Right lobe of liver (tissue), 6 donors: ENCODE data around the gene ZNF862. TPM values are rescaled to one million over a fixed set of nuclear protein-coding genes. Genes with fewer than 3 reads are reported as not detected.
"Not testable (repeated sequence)": the region's sequence is repeated elsewhere in the genome, so short reads cannot be mapped to it uniquely, and the experiment has no call there.

Source experiments
- ATAC-seq, 4 donors: fragments of 200-7000 bp; cut with Tn5 transposase; one replicate each; pipeline ENCODE4 v1.9.1; 2020; ENCODE audit warnings: mild to moderate bottlenecking in 4 of 4, moderate library complexity in 4 of 4
- DNase-seq, 3 donors: peaks; one replicate each; pipeline ENCODE4 v3.0.0-alpha.2; 2020
- H3K27ac ChIP-seq, 3 donors: fragments of 200-600 bp; one replicate each; pipeline ENCODE4 v1.8.0; 2022
- H3K27me3 ChIP-seq, 2 donors: fragments of 200-600 bp; one replicate each; pipeline ENCODE4 v1.8.0; 2022
- H3K36me3 ChIP-seq, 4 donors: fragments of 200-600 bp; sonication (generic) in 1 of 4; one replicate each; pipeline versions ENCODE4 v1.5.1 to v1.8.0; 2017 to 2022; ENCODE audit warnings: control low read depth in 1 of 4
- H3K4me1 ChIP-seq, 4 donors: fragments of 200-600 bp; sonication (generic) in 1 of 4; one replicate each; pipeline versions ENCODE4 v1.5.1 to v1.8.0; 2017 to 2022; ENCODE audit warnings: control low read depth in 1 of 4
- H3K4me3 ChIP-seq, 3 donors: fragments of 200-600 bp; one replicate each; pipeline ENCODE4 v1.8.0; 2022
- H3K9me3 ChIP-seq, 4 donors: fragments of 200-600 bp; sonication (generic) in 1 of 4; one replicate each; pipeline versions ENCODE4 v1.5.1 to v1.8.0; 2017 to 2022; ENCODE audit warnings: control low read depth in 1 of 4
- WGBS: methylation state at CpG from one replicate; pipeline ENCODE4 v1.1.6; 2018; ENCODE audit warnings: low coverage, low lambda C conversion rate; ENCODE audit not compliant: insufficient coverage; ENCODE audit errors: missing lambda C conversion rate; 5-methylcytosine and 5-hydroxymethylcytosine counted together
- intact Hi-C, 2 donors: fragments of 100-400 bp; cut with DNase I; formaldehyde crosslinking; loops; one replicate each; pipeline versions ENCODE4 v1.11.2 to v1.14.1; 2022
- small RNA-seq, 2 experiments: library from RNA; depleted of rRNA; stranded (forward); fragments of <200 nt; gene quantifications; one replicate each; pipeline ENCODE3, GENCODE V24; 2016
- total RNA-seq, 6 experiments: library from RNA; depleted of rRNA in 2 of 6; stranded (reverse); fragments of >200 nt in 2 of 6; fragmentation: NEBNext Ultra II Directional in 3 of 6; extraction: Animal tissue kit (Norgen Biotek cat#: 25700) in 3 of 6; gene quantifications; one replicate each; pipeline versions ENCODE4 v1.1.0 to v1.2.4, GENCODE V29; 2016 to 2023
- donor health status: DM: no; HTN: yes; CAD: no.
- donor health status: DM: no; HTN: no; CAD: no.
- donor health status: DM: no; HTN: no; CAD: no.
- donor health status: DM: no; HTN: yes; CAD: no.
- donor health status: DM: no; HTN: yes; CAD: no.

The ZNF862 gene
- total RNA-seq, 6 experiments from 2014 or later: 2.5 to 11.3 (median 7.1) TPM

DNA sequence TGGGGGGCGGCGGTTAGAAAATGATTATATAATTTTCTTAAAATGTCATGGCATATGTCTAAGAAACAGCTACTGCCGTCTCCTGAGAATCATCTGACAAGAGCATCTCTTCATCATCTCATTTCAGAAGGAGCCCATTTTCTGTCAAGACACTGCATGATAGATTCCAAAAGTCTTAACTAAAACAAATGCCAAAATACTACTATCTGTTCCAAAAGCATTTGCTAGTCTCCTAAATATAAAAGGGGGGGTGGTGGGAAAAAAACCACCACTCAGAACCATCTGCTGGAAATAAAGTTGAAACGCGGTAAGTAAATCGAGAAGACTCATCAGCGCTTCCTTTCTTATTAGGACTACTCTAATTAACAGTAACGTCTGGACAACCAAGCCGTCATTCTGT, 72.0 kb downstream of the ZNF862 start:
- H3K36me3 ChIP-seq, H3K4me3 ChIP-seq, intact Hi-C loops, H3K27ac ChIP-seq, H3K4me1 ChIP-seq, DNase-seq, ATAC-seq, H3K27me3 ChIP-seq, H3K9me3 ChIP-seq: not testable (repeated sequence)
- 73% methylated on average over 7 of the region's 9 CpGs for WGBS

DNA sequence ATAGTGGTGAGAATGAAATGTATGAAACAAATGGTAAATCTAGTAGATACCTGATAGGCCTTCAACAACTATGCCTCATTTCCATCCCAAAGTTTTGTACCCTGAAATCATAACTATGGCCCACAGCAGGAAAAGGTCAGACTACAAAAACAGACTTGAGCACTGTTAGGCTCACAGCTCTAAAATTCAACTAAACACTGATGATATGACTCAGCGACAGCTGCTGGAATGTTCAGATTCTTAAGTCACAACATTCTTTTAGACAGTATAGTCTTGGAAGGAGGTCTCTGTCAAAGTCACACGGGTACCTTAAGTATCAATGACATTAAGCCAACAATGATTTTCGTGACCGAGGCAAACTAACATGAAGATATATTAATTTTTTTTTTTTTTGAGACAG, 74.0 kb downstream of the ZNF862 start:
- H3K36me3 ChIP-seq, H3K4me1 ChIP-seq, H3K27ac ChIP-seq, H3K9me3 ChIP-seq, H3K27me3 ChIP-seq, ATAC-seq, DNase-seq, H3K4me3 ChIP-seq, intact Hi-C loops: not testable (repeated sequence)
- 69% methylated on average over 2 of the region's 4 CpGs for WGBS

Small RNA genes within 50 kb of the gene (small RNA-seq; reads per million reads assigned to genes)
- gene AC093458.1: 0 reads per million in 2 experiments

Other genes starting within 250 kb of the ZNF862 start
- 10 to 100 TPM in 1 of 6 experiments, 1 to 10 TPM in 5; 3.6 to 14.6 (median 5.8) TPM for gene ZNF467, start 64.8 kb upstream of the ZNF862 start, total RNA-seq
- gene ATP6V0E2, start 35.6 kb downstream of the ZNF862 start, total RNA-seq: 10 to 100 TPM; 33.8 to 95.1 (median 70.9) TPM